Activated gamma-delta T cell (primary cell): Measurements from ENCODE around the gene SRGAP2B.
"Not testable (repeated sequence)": the region's sequence is repeated elsewhere in the genome, so short reads cannot be mapped to it uniquely, and the experiment has no call there.

Experiments
- DNase-seq: peaks from one replicate; lab custom pipeline; 2025; lab: John Stamatoyannopoulos, UW

The SRGAP2B gene

GRCh38 chr1:144900841-144901240 lies 194.3 kb downstream of the SRGAP2B start:
- DNase-seq: not testable (repeated sequence)

GRCh38 chr1:144894454-144895201 lies 200.5 kb downstream of the SRGAP2B start:
- DNase-seq: not testable (repeated sequence)

GRCh38 chr1:144893710-144894438 lies 201.3 kb downstream of the SRGAP2B start:
- not testable (repeated sequence) for DNase-seq

- not testable (repeated sequence) for DNase-seq
Observed at GRCh38 chr1:144893062-144893461, 202.1 kb downstream of the SRGAP2B start.

- not testable (repeated sequence) for DNase-seq
Observed at GRCh38 chr1:144889450-144890115, 205.5 kb downstream of the SRGAP2B start.

- not testable (repeated sequence) for DNase-seq
Observed at GRCh38 chr1:144883022-144883421, 212.1 kb downstream of the SRGAP2B start.

GRCh38 chr1:144882343-144882742 lies 212.8 kb downstream of the SRGAP2B start:
- DNase-seq: not testable (repeated sequence)

GRCh38 chr1:144858607-144859006 lies 236.5 kb downstream of the SRGAP2B start:
- not testable (repeated sequence) for DNase-seq
